HG03439 (cell line): ENCODE results near the gene CGAS.
"Not testable (repeated sequence)": the region's sequence is repeated elsewhere in the genome, so short reads cannot be mapped to it uniquely, and the experiment has no call there.

Experiments used
- ATAC-seq: cut with Tn5 transposase; IDR thresholded peaks from one replicate; pipeline ENCODE4 v1.9.1; 2021; ENCODE audit warnings: mild to moderate bottlenecking, moderate library complexity; ENCODE audit not compliant: unreplicated experiment

CGAS gene

DNA sequence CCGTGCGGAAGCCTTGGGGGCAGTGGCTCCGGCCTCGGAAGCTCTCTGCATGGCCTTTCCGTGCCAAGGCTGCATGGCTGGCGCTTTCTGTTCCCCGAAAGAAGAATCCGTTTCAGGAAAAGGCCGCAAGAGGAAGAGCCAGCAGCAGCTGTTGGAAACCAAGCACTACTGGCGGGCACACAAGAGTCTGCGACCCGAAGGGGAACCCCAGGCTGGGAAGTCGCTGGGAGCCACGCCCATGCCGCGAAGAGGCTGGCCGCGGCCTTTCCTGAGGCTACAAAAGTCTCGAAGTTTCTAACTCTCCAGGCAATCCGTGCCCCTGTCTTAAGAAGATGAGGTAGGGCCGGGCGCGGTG, at the start of gene CGAS:
Gene CGAS, minus strand, starts transcription at position 191 of the 355 bp plus-strand sequence. Its CDS starts 116 bp downstream, at position 75.
- ATAC-seq, result peak; percentile 58

GRCh38 chr6:73497915-73498314, 45.8 kb upstream of the CGAS start:
- no peak for ATAC-seq

- ATAC-seq, result no peak
These were observed 39.3 kb upstream of the CGAS start for GRCh38 chr6:73491377-73491776.

DNA sequence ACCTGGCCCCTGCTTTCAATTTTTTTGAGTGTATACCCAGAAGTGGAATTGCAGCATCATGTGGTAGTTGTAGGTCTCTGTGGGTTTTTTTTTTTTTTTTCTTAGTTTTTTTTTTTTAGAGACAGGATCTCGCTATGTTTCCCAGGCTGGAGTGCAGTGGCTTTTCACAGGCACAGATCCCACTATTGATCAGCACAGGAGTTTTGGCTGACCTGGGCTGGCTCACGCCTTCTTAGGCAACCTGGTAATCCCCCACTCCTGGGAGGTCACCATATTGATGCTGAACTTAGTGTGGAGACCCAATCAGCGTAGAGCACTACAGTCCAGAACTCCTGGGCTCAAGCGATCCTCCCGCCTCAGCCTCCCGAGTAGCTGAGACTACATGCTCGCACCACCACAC, 35.4 kb upstream of the CGAS start:
- no peak for ATAC-seq

- no peak for ATAC-seq
These were observed 32.3 kb upstream of the CGAS start for GRCh38 chr6:73484438-73484837.

GRCh38 chr6:73481969-73482368, 29.9 kb upstream of the CGAS start:
- no peak for ATAC-seq

DNA sequence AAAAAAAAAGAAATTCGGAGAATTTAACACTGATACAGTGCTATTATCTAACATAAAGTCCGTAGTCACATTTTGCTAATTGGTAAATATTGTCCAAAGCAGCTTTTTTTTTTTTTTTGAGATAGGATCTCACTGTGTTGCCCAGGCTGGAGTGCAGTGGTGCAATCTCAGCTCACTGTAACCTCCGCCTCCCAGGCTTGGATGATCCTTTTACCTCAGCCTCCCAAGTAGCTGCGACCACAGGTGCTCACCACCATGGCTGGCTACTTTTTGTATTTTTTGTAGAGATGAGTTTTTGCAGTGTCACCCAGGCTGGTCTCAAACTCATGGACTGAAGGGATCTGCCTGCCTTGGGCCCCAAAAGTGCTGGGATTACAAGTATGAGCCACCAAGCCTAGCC, 25.3 kb upstream of the CGAS start:
- no peak for ATAC-seq

GRCh38 chr6:73476723-73477122, 24.6 kb upstream of the CGAS start:
- no peak for ATAC-seq

DNA sequence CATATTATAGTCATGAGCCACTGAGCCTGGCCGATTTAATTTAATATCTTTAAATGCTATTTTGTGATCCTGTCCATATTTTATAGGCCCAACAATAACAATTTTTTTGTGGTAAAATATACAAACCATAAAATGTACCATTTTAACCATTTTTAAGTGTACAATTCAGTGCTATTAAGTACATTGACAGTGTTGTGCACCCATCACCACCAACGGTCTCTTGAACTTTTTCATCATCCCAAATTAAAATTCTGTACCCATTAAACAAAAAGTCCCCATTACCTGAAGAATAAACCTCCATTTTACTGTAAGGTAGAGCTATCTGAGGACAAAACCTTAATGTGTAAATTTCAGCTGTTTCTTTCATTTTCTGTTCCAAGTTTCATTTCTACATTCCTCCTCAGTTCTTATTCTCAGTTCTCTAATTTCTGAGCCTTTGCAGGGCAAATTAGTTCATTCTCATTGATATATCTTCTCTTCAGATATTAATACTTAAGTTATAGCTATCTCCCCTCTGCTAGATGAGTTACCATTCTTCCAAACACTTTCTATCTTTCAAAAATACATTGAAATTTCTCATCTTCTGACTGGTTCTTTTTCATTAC, 19.7 kb upstream of the CGAS start:
- ATAC-seq, result peak; percentile 82

- ATAC-seq, result peak; percentile 95
These were observed 9.6 kb upstream of the CGAS start, which contains the start of gene MTO1 for GRCh38 chr6:73461537-73462350. MTO1 (plus strand) TSS chr6:73461737; CDS start chr6:73461855, 118 bp downstream.

GRCh38 chr6:73460056-73460455, 8.0 kb upstream of the CGAS start:
- no peak for ATAC-seq

GRCh38 chr6:73459474-73459873, 7.4 kb upstream of the CGAS start:
- not testable (repeated sequence) for ATAC-seq

DNA sequence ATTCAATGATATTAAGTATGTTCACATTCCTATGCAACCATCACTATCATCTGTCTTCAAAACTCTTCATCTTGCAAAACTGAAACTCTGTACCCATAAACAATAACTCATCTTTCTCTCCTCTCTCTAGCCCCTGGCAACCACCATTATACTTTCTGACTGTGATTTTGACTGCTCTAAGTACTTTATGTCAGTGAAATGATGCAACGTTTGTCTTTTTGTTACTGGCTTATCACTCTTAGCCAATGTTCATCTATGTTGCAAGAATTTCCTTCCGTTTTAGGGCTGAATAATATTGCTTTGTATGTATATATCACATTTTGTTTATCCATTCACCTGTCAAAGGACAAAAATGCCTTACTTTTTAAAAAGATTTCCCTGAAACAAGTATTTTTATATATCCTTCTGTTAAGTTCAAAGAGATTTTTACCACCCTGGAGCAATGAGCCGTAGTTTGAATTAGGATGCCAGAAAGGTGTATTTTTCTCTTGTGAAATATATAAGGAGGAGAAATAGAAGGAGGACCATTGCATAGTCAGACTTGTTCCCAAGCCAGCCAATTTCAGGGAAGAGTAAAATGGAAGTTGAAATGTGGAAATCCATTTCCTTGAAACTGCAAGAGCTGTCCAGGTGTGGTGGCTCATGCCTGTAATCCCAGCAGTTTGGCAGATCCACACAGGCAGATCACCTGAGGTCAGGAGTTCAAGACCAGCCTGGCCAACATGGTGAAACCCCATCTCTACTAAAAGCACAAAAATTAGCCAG, 4.0 kb upstream of the CGAS start:
- ATAC-seq, result no peak

DNA sequence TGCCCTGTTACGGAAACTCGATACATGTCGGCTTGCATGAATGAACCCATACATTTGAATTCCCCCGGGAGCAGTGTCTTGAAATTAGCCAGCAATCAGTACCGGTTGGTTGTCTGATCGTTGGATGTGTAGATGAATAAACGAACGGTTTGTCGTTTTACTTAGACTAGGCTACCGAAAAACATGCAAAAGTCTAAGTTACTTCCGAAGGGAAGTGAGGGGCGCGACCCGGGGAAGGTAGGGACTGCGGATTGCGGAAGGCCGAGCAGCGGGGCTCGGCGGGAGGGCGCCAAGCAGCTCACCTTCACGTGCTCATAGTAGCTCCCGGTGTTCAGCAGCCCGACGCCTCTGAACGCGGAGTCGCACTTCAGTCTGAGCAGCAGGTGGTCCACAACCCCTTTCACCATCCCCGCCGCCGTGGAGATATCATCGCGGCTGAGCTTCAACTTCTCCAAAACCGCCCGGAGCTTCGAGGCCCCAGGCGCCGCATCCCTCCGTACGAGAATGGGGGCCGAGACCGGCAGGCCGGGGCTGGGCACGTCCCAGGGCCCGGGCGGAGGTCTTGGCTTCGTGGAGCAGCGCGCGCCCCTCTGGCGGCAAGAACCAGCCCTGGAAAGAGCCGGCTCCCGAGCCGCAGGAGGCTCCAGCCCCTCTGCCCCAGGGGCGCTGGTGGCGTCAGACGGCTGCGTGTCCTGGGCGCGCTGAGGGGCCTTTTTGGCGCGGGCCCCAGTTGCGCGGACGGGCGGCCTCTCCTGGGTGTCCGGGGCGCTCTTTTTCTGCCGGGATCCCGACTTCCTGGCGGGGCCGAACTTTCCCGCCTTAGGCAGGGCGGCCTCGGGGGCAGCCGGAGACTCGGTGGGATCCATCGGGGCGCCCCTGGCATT, 632 bp downstream of the CGAS start:
- peak; percentile 42 for ATAC-seq

- no peak for ATAC-seq
These were observed 8.5 kb downstream of the CGAS start for GRCh38 chr6:73443555-73443954.

- ATAC-seq, result no peak
These were observed 16.9 kb downstream of the CGAS start for GRCh38 chr6:73435236-73435635.

DNA sequence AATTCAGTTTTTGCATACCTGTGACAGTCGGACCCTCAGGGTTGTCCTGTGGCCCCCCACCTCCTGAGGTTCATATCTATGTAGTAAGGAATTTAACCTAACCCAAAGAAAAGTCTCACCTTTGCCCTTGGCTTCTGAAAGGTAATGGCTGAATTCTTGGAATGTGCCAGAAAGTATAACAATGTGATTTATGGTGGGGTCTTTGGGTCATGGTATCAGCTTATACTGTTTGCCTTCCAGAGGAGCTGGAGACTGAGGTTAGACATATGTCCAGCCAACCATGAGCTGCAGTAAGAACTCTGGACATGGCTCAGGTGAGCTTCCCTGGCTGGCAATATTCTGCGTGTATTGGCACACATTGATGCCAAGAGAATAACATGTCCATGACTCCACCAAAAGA, 30.6 kb downstream of the CGAS start:
- no peak for ATAC-seq

DNA sequence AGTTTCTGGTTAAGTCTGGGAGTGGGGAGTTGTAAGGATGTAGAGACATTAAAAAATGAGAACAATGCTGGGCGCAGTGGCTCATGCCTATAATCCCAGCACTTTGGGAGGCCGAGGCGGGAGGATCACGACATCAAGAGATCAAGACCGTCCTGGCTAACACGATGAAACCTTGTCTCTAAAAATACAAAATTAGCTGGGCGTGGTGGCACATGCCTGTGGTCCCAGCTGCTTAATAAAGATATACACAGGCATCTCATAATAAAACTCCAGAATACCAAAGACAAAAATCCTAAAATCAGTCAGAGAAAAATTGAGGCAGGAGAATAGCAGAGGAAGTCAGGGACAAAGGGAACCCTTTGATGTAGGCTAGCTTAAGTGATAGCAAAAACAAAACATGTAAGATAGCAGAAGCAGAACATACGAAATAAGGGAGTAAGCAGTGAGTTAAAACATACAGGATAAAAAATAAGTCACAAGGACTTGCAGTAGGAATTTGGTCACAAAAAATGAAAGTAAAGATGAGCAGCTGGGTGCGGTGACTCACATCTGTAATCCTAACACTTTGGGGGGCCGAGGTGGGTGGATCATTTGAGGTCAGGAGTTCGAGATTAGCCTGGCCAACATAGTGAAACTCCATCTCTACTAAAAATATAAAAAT, 33.9 kb downstream of the CGAS start:
- no peak for ATAC-seq

GRCh38 chr6:73413102-73413501, 39.0 kb downstream of the CGAS start:
- no peak for ATAC-seq

GRCh38 chr6:73409395-73409794, 42.7 kb downstream of the CGAS start:
- ATAC-seq, result no peak
